Non-pigmented ciliary epithelial cell (primary cell): ENCODE data around the gene BACH2.

Source experiments
- DNase-seq: peaks from one replicate; pipeline ENCODE4 v3.0.0-alpha.2; 2010; ENCODE audit warnings: low read depth

Gene BACH2

DNA sequence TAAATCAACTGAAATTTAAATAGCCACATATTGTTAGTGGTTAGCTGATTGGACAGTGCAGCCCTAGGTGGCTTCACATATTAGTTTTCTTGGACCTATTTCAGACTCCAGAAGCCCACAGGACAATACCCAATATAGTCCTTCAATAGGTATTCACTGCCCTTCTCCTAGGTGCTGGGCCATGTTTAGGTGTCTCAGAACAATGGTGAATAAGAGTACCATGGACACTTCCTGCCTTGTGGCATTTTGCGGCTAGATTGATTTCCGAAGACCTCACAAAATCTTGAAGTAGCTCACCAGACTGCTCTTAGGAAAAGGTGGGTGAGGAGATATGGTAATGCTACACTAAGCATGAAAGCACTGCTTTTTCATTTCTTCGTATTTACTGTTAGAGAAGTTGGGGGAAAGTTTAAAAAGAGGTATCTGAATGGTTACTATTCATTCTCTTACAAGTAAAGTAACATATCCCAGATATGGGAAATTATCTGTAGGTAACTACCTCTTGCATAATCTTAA lies 203.0 kb downstream of the BACH2 start:
- DNase-seq, result no peak

GRCh38 chr6:90090866-90091265 lies 205.8 kb downstream of the BACH2 start:
- DNase-seq, result no peak

- peak; percentile 58 for DNase-seq
Observed at GRCh38 chr6:90088009-90088408, 208.6 kb downstream of the BACH2 start.

GRCh38 chr6:90087106-90087833 lies 209.4 kb downstream of the BACH2 start:
- DNase-seq, result peak; percentile 50

DNA sequence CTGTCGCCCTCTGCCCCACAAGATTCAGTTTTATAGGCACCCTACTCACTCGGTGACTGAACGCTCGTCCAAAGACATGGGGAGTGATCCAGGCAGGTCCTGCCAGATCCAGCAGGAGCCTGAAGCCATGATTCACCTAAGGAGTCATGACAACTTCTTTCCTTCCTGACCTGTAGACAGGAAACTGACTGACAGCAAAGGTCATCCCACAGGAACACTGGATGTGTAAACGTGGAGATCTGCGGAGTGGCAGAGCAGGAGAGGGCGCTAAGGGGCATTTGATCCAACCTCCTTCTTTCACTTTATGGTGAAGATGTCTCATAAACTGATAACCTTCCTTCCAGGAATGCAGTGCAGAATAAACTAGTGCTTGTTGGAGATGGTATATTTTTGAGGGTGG lies 210.1 kb downstream of the BACH2 start:
- no peak for DNase-seq

DNA sequence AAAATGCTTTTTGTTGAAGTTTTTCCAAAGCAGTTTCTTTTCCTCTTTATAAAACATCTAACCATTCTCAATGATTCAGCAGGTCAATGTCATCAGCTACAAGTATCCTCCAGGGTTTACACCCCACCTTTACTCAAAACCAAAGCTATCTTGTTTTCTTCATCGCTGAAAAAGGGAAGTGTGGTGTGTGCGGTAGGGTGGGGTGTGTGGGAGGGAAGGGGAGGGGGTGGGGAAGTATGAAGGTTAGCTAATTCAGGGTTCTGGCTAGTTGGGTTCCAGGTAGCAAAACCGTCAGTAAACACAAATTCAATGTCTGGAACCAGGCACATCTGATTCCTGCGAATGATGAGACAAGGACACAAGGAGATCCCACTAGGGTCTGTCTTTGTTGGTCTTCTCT lies 212.8 kb downstream of the BACH2 start:
- no peak for DNase-seq

DNA sequence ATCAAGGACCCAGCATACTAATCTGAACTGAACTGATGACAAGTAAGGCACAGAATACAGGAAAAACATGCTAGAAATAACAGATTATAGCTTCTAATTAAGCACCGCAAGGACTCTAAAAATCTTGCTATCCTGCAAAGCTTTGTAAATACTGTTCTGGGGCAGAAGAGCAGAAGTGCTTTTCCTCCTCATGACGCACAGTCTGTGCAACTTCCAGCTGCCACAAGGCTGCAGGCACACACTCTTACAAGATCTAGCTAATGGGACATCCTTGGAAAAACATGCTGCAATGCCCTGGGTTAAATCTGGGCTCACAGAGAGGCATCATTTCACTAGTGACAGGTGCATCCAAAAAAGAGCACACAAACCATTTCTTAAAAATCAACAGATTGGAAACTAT lies 213.8 kb downstream of the BACH2 start:
- no peak for DNase-seq

- DNase-seq, result no peak
Observed at GRCh38 chr6:90080876-90081481, 215.7 kb downstream of the BACH2 start.

GRCh38 chr6:90079560-90080490 lies 216.8 kb downstream of the BACH2 start:
- DNase-seq, result no peak

DNA sequence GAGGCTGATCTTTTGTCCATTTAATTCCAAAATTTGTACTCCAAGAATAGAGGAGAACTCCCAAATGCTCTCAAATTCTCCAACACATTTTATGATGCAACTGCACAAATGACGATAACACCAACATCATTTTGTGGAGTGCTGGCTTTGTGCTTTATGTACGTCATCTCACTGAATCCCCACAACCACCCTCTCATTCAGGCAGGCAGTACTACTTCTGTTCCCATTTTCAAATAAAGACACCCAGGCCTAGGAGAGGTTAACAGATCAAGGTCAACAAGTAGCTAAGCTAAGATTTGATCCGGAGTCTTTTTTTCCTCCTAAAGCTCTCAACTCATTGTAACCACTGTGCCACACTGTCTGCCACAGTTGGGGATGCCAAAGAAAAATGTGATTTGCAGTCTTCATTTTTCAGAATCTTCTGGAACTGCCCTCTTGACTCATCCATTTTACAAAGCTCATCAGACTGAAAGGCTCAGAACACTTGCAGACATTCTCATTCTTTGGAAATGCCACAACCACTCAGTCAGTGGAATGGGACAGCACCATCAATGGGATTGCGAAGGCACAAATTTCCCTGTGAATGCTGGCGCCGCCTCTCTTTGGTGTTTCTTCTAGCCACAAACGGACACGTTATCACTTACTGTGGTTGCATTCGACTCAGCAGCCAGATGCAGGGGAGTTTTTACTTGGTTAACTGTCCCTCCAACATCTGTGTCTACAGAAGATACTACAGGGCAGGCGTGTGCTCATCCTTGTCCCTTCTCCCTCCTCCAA lies 217.9 kb downstream of the BACH2 start:
- DNase-seq, result no peak

GRCh38 chr6:90076511-90077415 lies 219.9 kb downstream of the BACH2 start:
- no peak for DNase-seq

DNA sequence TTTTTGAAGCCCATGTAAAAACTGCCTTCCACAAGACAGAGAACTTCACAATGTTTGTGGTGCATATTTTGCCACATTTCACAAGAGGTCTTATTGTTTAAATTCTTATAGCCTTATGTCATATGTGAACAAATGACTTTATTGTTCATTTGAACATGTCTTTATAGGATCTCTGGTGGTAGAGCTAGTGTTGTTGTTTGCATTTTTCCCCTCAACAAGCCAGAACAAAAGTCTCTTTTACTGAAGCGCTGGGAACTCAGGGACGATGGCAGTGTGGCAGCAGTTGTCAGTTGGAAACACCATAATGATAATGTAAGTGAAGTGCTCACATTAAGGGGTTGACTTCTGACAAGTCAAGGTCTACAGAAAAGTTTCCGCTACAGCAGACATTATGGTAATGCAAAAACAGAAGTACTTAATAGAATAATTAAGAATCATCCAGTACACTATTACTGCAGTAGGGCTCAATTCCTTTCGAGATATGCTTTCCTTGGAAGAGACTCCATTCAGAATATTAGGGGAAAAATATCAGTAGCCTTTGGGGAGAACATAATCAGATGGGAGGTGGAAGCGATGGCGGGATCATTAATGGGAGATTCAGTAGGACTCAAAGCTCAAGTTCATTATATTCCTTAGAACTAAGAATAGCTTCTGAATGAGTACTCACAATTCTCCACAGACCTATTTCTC lies 222.3 kb downstream of the BACH2 start:
- DNase-seq, result no peak

- no peak for DNase-seq
Observed at GRCh38 chr6:90072935-90073464, 223.6 kb downstream of the BACH2 start.

DNA sequence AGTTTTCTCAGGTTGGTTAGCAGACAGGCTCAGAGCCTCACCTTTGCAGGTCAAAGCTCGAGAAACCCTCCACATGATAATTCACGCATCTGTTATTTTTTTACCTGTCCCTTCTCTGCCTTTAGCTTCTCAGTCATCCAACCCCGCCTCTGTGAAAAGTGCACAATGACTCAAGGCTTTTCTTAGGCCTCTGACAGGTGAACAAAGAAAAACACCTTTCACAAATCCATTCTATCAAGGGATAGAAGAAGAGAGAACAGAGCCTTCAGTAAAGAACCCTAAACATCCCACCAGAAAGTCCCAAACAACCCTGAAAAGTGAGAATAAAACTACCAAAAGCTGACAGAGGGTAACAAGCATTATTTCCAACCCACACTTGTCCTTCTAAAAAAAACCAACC lies 224.1 kb downstream of the BACH2 start:
- DNase-seq, result no peak

GRCh38 chr6:90068703-90069523 lies 227.7 kb downstream of the BACH2 start:
- no peak for DNase-seq

DNA sequence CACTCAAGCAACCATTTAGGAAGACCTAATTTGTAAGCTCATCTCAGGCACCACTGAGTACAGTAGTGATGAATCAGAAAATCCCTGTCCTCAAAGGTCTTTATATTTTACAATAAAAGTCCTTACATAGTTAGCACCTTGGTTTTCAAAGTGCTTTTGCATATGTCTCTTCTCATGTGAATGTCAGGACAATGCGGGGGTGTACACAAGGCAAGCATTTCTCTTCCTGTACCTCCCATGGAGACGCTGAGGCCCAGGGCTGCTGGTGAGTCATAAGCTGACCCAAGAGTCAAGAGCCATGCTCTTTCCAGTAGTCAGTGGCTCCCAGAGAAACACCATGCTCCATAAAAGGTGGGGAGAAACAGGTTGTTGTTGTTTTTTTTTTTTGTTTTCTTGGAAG lies 228.4 kb downstream of the BACH2 start:
- peak; percentile 52 for DNase-seq

- no peak for DNase-seq
Observed at GRCh38 chr6:90066697-90067096, 229.9 kb downstream of the BACH2 start.

- no peak for DNase-seq
Observed at GRCh38 chr6:90065173-90065572, 231.5 kb downstream of the BACH2 start.

DNA sequence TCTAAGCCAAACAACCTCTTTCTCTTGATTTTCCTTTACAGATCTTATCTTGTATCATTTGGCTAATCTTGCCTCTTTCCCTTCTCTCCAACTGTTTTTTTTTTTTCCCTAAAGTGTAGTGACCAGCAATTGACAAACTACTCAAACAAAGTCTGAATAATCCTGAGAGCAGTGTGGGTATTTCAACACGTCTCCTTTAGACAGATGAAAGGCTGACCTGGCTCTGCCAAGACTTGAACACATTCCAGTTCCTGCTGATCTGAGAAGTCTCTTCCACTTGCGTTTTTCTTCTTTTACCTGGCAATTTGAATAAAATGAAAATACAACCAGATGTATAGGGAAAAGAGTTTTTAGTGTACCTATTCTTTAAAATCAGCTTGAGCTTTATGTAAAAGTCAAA lies 234.0 kb downstream of the BACH2 start:
- no peak for DNase-seq
